Esophagus squamous epithelium (tissue), 5 donors: ENCODE measurements around the gene SEMA3F. TPM values are rescaled to one million over a fixed set of nuclear protein-coding genes. Genes with fewer than 3 reads are reported as not detected.

ENCODE experiments used
- DNase-seq: peaks from one replicate; lab custom pipeline; 2025; lab: John Stamatoyannopoulos, UW
- H3K27ac ChIP-seq, 4 donors: fragments of 200-600 bp; sonication (generic); one replicate each; pipeline ENCODE4 v1.5.1; 2016 to 2019; ENCODE audit warnings: mild to moderate bottlenecking in 1 of 4
- H3K27me3 ChIP-seq, 4 donors: fragments of 200-600 bp; sonication (generic); 1 replicate in 3 of 4; 2 replicates in 1 of 4; pipeline versions ENCODE4 v1.5.1 to v1.6.0; 2017 to 2021; ENCODE audit warnings: antibody characterized with exemption in 1 of 4
- H3K36me3 ChIP-seq, 3 donors: fragments of 200-600 bp; sonication (generic); one replicate each; pipeline ENCODE4 v1.5.1; 2016 to 2019
- H3K4me1 ChIP-seq, 3 donors: fragments of 200-600 bp; sonication (generic); one replicate each; pipeline ENCODE4 v1.5.1; 2017 to 2019
- H3K4me3 ChIP-seq, 4 donors: fragments of 200-600 bp; sonication (generic); 1 replicate in 3 of 4; 2 replicates in 1 of 4; pipeline ENCODE4 v1.5.1; 2016 to 2019; ENCODE audit warnings: mild to moderate bottlenecking in 2 of 4, moderate library complexity in 1 of 4
- H3K9me3 ChIP-seq, 3 donors: fragments of 200-600 bp; sonication (generic); one replicate each; pipeline ENCODE4 v1.5.1; 2016 to 2019
- POLR2A ChIP-seq, 4 donors: fragments of 450-650 bp; IDR thresholded peaks; one replicate each; pipeline ENCODE4 v1.6.1; 2017; ENCODE audit warnings: antibody characterized with exemption in 4 of 4, mild to moderate bottlenecking in 4 of 4, moderate library complexity in 3 of 4
- WGBS, 2 donors: methylation state at CpG; one replicate each; pipeline ENCODE4 v1.1.5; 2018; 5-methylcytosine and 5-hydroxymethylcytosine counted together
- intact Hi-C: fragments of 100-400 bp; cut with DNase I; formaldehyde crosslinking; loops from one replicate; pipeline ENCODE4 v1.15.0; 2022
- total RNA-seq, 4 donors: library from RNA; depleted of rRNA; stranded (reverse); fragments of >200 nt; gene quantifications; one replicate each; pipeline ENCODE4 v1.1.0, GENCODE V29; 2016
- TF ChIP-seq, protein P1 (sequence below), 6 experiments: fragments of 450-650 bp in 4 of 6; fragments of 200-600 bp in 2 of 6; sonication (generic) in 2 of 6; IDR thresholded peaks; one replicate each; pipeline ENCODE4 v1.5.1; 2016 to 2019; ENCODE audit warnings: antibody characterized with exemption in 6 of 6, mild to moderate bottlenecking in 4 of 6, moderate library complexity in 4 of 6
- donor health status: DM: yes; HTN: yes; CAD: no.

The SEMA3F gene
- total RNA-seq, 4 donors from 2014 or later = 56.8 to 146 (median 109) TPM

DNA sequence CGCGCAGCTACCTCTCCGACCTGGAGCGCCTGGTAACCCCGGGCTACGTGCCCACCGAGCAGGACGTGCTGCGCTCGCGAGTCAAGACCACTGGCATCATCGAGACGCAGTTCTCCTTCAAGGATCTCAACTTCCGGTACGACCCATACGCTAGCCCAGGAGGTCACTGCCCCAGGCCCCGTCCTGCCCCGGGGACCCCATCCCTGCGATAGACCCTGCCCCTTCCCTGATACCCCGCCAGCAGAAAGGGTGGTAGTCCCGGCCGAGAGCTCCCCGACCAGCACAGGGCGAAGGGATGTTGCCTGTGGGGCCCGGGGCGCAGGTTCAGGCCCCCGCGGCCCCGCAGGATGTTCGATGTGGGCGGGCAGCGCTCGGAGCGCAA, 38.6 kb downstream of the SEMA3F start:
- H3K36me3 ChIP-seq = peaks cover 0 to 6% (median 0%) of the 10 kb centered on the region in 3 donors
- H3K4me3 ChIP-seq = no peak overlapping the region
- intact Hi-C loops = loop anchor here (2.0 to 5.0 kb wide), 2 partner anchors 29 to 79 kb away; no protein-coding TSS in a partner anchor
- 9 to 30% methylated on average over 7 of the region's 34 CpGs for WGBS, 2 donors
- DNase-seq = no peak
- H3K27me3 ChIP-seq = peaks cover 0 to 63% (median 11%) of the 10 kb centered on the region in 4 donors
- TF ChIP-seq, protein P1, sequence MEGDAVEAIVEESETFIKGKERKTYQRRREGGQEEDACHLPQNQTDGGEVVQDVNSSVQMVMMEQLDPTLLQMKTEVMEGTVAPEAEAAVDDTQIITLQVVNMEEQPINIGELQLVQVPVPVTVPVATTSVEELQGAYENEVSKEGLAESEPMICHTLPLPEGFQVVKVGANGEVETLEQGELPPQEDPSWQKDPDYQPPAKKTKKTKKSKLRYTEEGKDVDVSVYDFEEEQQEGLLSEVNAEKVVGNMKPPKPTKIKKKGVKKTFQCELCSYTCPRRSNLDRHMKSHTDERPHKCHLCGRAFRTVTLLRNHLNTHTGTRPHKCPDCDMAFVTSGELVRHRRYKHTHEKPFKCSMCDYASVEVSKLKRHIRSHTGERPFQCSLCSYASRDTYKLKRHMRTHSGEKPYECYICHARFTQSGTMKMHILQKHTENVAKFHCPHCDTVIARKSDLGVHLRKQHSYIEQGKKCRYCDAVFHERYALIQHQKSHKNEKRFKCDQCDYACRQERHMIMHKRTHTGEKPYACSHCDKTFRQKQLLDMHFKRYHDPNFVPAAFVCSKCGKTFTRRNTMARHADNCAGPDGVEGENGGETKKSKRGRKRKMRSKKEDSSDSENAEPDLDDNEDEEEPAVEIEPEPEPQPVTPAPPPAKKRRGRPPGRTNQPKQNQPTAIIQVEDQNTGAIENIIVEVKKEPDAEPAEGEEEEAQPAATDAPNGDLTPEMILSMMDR (IDR thresholded peaks at IDR 0.05) = no peak
- TF ChIP-seq POLR2A (IDR thresholded peaks at IDR 0.05) = no peak
- H3K4me1 ChIP-seq = peaks cover 13 to 49% (median 19%) of the 10 kb centered on the region in 3 donors
- no peaks in the 10 kb centered on the region for H3K9me3 ChIP-seq
- no peak overlapping the region for H3K27ac ChIP-seq

DNA sequence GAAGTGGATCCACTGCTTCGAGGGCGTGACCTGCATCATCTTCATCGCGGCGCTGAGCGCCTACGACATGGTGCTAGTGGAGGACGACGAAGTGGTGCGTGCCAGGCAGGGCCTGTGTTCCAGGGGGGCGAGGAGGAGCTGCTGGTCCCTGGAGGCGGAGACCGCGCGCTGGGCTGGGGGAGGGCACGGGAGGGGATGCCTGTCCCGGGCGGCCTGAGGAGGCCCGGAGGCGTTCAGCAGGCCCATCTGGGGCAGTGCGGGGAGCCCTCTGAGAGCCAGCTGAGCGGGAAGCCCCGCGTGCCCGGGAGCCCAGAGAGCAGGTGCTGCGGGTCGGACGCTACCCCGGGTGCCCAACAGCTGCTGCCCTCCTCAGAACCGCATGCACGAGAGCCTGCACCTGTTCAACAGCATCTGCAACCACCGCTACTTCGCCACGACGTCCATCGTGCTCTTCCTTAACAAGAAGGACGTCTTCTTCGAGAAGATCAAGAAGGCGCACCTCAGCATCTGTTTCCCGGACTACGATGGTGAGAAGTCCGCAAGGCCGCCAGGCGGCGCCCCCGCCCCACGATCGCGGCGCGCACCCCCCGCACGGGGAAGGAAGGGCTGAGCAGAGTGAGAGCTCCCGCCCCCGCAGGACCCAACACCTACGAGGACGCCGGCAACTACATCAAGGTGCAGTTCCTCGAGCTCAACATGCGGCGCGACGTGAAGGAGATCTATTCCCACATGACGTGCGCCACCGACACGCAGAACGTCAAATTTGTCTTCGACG, 39.2 kb downstream of the SEMA3F start:
- Histone ChIP-seq H3K36me3 (peaks cover 0 to under 1% (median 0%) of the 10 kb centered on the region in 3 donors), H3K9me3 (no peaks in the 10 kb centered on the region), H3K4me1 (peaks cover 10 to 43% (median 14%) of the 10 kb centered on the region in 3 donors), H3K27me3 (peaks cover 0 to 69% (median 11%) of the 10 kb centered on the region in 4 donors), H3K27ac (no peak overlapping the region), H3K4me3 (peak overlapping the region in 2 of 4 donors; percentile 2 to 26)
- intact Hi-C loops = loop anchor here (2.0 to 5.0 kb wide), 2 partner anchors 28 to 78 kb away; no protein-coding TSS in a partner anchor
- WGBS, 2 donors = 11 to 19% methylated on average over 14 to 19 of the region's 70 CpGs
- TF ChIP-seq, protein P1 (IDR thresholded peaks at IDR 0.05) = peak; percentile 57 to 87 (median 82)
- TF ChIP-seq POLR2A (IDR thresholded peaks at IDR 0.05) = no peak
- DNase-seq = no peak

DNA sequence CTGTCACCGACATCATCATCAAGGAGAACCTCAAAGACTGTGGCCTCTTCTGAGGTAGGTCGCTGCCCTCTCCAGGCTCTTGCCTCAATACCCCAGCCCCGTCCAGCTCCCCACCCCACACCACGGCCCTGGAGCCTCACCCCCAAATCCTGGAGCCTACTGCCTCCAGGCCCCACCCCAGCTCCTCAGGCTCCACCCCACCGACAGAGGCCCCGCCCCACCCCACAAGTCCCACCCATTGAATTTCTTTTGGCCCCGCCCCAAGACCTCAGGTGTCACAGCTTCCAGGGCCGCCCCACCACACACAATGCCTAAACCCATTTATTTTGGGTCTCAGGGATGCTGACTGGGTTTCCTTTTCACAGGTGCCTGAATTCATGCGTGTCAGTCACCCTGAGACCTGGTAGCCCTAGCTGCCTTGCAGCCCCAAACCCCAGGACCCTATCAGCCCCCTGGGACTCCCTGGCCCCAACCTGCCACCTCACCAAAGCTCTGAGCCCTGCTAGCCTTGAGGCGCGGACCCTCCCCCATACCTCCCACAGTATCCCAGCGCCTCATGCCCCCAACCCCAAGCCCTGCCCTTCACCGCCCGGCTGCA, 39.9 kb downstream of the SEMA3F start:
- H3K27me3 ChIP-seq = peaks cover 0 to 74% (median 11%) of the 10 kb centered on the region in 4 donors
- H3K4me1 ChIP-seq = peaks cover 10 to 36% (median 10%) of the 10 kb centered on the region in 3 donors
- H3K9me3 ChIP-seq = no peaks in the 10 kb centered on the region
- no peaks in the 10 kb centered on the region for H3K36me3 ChIP-seq
- TF ChIP-seq, protein P1 (IDR thresholded peaks at IDR 0.05) = no peak
- TF ChIP-seq POLR2A (IDR thresholded peaks at IDR 0.05) = no peak
- no peak for DNase-seq
- H3K4me3 ChIP-seq = peak overlapping the region in 2 of 4 donors; percentile 2 to 26
- WGBS, 2 donors = 68 to 80% methylated on average over 1 to 10 of the region's 14 CpGs
- no peak overlapping the region for H3K27ac ChIP-seq
- intact Hi-C loops = loop anchor here (2.0 to 5.0 kb wide), 2 partner anchors 28 to 77 kb away; no protein-coding TSS in a partner anchor

DNA sequence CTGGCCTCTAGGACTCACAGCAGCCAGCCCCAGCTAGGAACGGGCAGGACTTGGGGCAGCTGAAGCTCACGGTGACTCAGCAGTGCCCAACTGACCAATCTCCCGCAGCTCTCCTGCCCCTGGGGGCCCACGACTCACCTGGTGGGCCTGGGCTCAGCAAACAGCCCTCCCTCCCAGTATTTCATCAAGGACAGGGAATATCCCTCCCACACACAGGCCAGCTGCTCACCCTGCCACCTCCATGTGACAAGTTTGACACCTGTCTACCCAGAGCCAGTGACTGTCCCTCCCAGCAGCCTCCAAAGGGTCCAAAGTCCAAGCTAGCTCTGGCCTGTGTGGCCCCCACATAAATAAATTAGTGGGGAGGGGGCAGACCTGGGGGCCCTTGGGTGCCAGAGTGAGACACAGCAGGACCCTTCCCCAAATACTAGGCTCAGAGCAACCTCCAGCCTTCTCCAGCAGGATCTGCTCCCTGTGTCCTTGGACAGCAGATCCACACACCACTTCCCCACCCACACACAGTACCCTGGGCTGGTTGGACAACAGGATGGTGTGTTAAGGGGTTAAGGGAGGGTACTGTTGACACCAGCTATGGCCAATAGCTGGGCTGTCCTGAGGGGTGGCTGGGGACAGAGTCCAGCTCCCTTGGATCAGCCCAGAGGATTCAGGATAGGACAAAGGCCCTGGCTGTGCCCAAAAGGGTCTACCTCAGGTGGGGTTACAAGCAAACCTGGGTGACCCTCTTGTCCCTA, 40.6 kb downstream of the SEMA3F start:
- intact Hi-C loops = loop anchor here (2.0 kb wide), 1 partner anchor 27 kb away; no protein-coding TSS in a partner anchor
- WGBS, 2 donors = 60% methylated on average over 1 of the region's 4 CpGs; no CpG with 5 or more reads in 1 of the 2 donors

More for the DNA sequence above, 40.6 kb downstream of the SEMA3F start:
- peaks cover 0 to 78% (median 11%) of the 10 kb centered on the region in 4 donors for H3K27me3 ChIP-seq
- peaks cover 9 to 32% (median 10%) of the 10 kb centered on the region in 3 donors for H3K4me1 ChIP-seq
- DNase-seq = no peak
- no peak for TF ChIP-seq POLR2A (IDR thresholded peaks at IDR 0.05)
- TF ChIP-seq, protein P1 (IDR thresholded peaks at IDR 0.05) = no peak
- H3K9me3 ChIP-seq = no peaks in the 10 kb centered on the region
- H3K4me3 ChIP-seq = no peak overlapping the region
- no peak overlapping the region for H3K27ac ChIP-seq
- no peaks in the 10 kb centered on the region for H3K36me3 ChIP-seq
